RKO (cell line): ENCODE results near the gene MCTS1.
"Not testable (repeated sequence)": the region's sequence is repeated elsewhere in the genome, so short reads cannot be mapped to it uniquely, and the experiment has no call there.

ENCODE experiments used
- DNase-seq: peaks from one replicate; pipeline ENCODE4 v3.0.0-alpha.2; 2016; ENCODE audit warnings: low spot score

MCTS1 gene

GRCh38 chrX:120629667-120630537 is 26.0 kb downstream of the MCTS1 start, which contains the start of gene C1GALT1C1:
Gene C1GALT1C1, minus strand, starts transcription at chrX:120630054. Its CDS starts 2,888 bp downstream, at chrX:120627166.
- DNase-seq = peak; percentile 93

- no peak for DNase-seq
Measured at GRCh38 chrX:120638619-120639018, 34.7 kb downstream of the MCTS1 start.

DNA sequence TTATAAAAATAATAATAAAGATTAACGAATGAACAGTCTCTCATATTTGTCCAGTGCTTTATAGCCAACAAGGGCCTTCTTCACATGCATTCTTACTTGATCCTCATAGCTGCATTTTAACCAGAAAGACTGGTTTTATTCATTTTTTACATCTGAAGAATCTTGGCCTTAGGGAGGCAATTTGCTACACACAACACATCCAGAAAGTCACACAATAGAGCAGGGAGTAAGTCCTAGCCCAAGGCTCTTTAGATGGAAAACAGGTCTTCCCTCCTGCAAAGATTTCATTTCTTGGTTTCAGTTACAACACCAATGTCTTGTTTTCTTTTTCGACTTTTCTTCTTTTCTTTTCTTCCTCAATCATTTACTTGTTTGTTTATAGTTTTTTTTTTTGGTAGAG is 39.0 kb downstream of the MCTS1 start:
- DNase-seq = no peak

GRCh38 chrX:120647127-120647526 is 43.2 kb downstream of the MCTS1 start:
- no peak for DNase-seq

- not testable (repeated sequence) for DNase-seq
Measured at GRCh38 chrX:120652256-120652655, 48.4 kb downstream of the MCTS1 start.

GRCh38 chrX:120653000-120653399 is 49.1 kb downstream of the MCTS1 start:
- peak; percentile 27 for DNase-seq

GRCh38 chrX:120660637-120661036 is 56.7 kb downstream of the MCTS1 start:
- no peak for DNase-seq
